WTC11 (cell line): Measurements from ENCODE around the gene EXPH5.

Source experiments
- AR ChIP-seq: fragments of 250-450 bp; sonication (Bioruptor Pico); IDR thresholded peaks from 2 replicates; pipeline ENCODE4 v1.9.0; 2021; ENCODE audit warnings: mild to moderate bottlenecking
- ARID4B ChIP-seq: sonication (generic); formaldehyde crosslinking; IDR thresholded peaks from 2 replicates; pipeline ENCODE4 v1.8.0; 2023; ENCODE audit warnings: missing genetic modification reagents, mild to moderate bottlenecking, borderline replicate concordance
- ATF2 ChIP-seq: sonication (generic); formaldehyde crosslinking; IDR thresholded peaks from 2 replicates; pipeline ENCODE4 v1.8.1; 2022; ENCODE audit warnings: low read depth, missing genetic modification reagents, borderline replicate concordance
- CTCF ChIP-seq: fragments of 200-600 bp; IDR thresholded peaks from 2 replicates; pipeline ENCODE4 v1.8.0; 2022; ENCODE audit warnings: antibody characterized with exemption
- ETV6 ChIP-seq: sonication (generic); formaldehyde crosslinking; IDR thresholded peaks from 2 replicates; pipeline ENCODE4 v1.8.1; 2022; ENCODE audit warnings: mild to moderate bottlenecking, missing genetic modification reagents
- FOXK1 ChIP-seq: sonication (generic); formaldehyde crosslinking; IDR thresholded peaks from 2 replicates; pipeline ENCODE4 v1.8.0; 2022; ENCODE audit warnings: mild to moderate bottlenecking, moderate library complexity, missing genetic modification reagents
- HMGXB4 ChIP-seq: sonication (generic); formaldehyde crosslinking; IDR thresholded peaks from 2 replicates; pipeline ENCODE4 v1.8.1; 2023; ENCODE audit warnings: mild to moderate bottlenecking, moderate library complexity, missing genetic modification reagents
- IRF1 ChIP-seq: sonication (generic); formaldehyde crosslinking; IDR thresholded peaks from 2 replicates; pipeline ENCODE4 v1.8.0; 2023; ENCODE audit warnings: missing genetic modification reagents
- NR3C1 ChIP-seq: sonication (generic); formaldehyde crosslinking; conservative IDR thresholded peaks from 2 replicates; pipeline ENCODE4 v1.8.1; 2023; ENCODE audit warnings: low read depth, mild to moderate bottlenecking, missing genetic modification reagents
- ZBTB43 ChIP-seq: sonication (generic); formaldehyde crosslinking; IDR thresholded peaks from 2 replicates; pipeline ENCODE4 v1.8.1; 2023; ENCODE audit warnings: mild to moderate bottlenecking, missing genetic modification reagents
- ZNF121 ChIP-seq: sonication (generic); formaldehyde crosslinking; IDR thresholded peaks from 2 replicates; pipeline ENCODE4 v1.8.0; 2023; ENCODE audit warnings: missing genetic modification reagents

- TF ChIP-seq ZBTB43 (CRISPR knock-in tag) (no peak), AR (CRISPR knock-in tag) (no peak), ARID4B (no peak), ATF2 (no peak), ZNF121 (no peak), IRF1 (CRISPR knock-in tag) (no peak), FOXK1 (CRISPR knock-in tag) (no peak), HMGXB4 (CRISPR knock-in tag) (no peak), NR3C1 (CRISPR knock-in tag) (no peak), CTCF (no peak), ETV6 (CRISPR knock-in tag) (no peak)
Measured at GRCh38 chr11:108538502-108538901, 55.1 kb downstream of the EXPH5 start.
